ENCODE data around the gene UTP25.

- TF ChIP-seq CTCF (IDR thresholded peaks at IDR 0.05) (no peak), POLR2A (IDR thresholded peaks at IDR 0.05) (no peak)
These were observed 17.1 kb downstream of the UTP25 start for GRCh38 chr1:209844695-209845407.

All from testis (tissue), 2 donors.